ENCODE measurements around the gene TMEM132E. TPM values are rescaled to one million over a fixed set of nuclear protein-coding genes. Genes with fewer than 3 reads are reported as not detected.

Gene TMEM132E
- total RNA-seq, 1 donor, result not detected

GRCh38 chr17:34542700-34543336 is 36.6 kb upstream of the TMEM132E start:
- no peak for DNase-seq (ENCODE audit: insufficient read length, low spot score, missing footprints)
- Histone ChIP-seq H3K36me3 (ENCODE audit: insufficient read depth, low read length) (no peaks in the 10 kb centered on the region), H3K79me2 (ENCODE audit: insufficient read depth, low read length) (no peaks in the 10 kb centered on the region), H3K27me3 (ENCODE audit: insufficient read depth, low read length) (peaks cover 3% of the 10 kb centered on the region), H3K27ac (ENCODE audit: low read depth, low read length) (no peak overlapping the region), H3K4me3 (ENCODE audit: insufficient read depth, low read length) (no peak overlapping the region), H3K4me2 (ENCODE audit: insufficient read depth, low read length) (no peak overlapping the region), H2AFZ (ENCODE audit: low read length) (no peak overlapping the region), H4K20me1 (ENCODE audit: insufficient read depth, low read length) (no peaks in the 10 kb centered on the region), H3K4me1 (ENCODE audit: insufficient read depth, low read length) (no peaks in the 10 kb centered on the region), H3K9me3 (ENCODE audit: low read depth, low read length) (no peaks in the 10 kb centered on the region)
- TF ChIP-seq, protein P1, sequence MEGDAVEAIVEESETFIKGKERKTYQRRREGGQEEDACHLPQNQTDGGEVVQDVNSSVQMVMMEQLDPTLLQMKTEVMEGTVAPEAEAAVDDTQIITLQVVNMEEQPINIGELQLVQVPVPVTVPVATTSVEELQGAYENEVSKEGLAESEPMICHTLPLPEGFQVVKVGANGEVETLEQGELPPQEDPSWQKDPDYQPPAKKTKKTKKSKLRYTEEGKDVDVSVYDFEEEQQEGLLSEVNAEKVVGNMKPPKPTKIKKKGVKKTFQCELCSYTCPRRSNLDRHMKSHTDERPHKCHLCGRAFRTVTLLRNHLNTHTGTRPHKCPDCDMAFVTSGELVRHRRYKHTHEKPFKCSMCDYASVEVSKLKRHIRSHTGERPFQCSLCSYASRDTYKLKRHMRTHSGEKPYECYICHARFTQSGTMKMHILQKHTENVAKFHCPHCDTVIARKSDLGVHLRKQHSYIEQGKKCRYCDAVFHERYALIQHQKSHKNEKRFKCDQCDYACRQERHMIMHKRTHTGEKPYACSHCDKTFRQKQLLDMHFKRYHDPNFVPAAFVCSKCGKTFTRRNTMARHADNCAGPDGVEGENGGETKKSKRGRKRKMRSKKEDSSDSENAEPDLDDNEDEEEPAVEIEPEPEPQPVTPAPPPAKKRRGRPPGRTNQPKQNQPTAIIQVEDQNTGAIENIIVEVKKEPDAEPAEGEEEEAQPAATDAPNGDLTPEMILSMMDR (IDR thresholded peaks at IDR 0.05; ENCODE audit: extremely low read depth, low read depth, low read length), result peak; percentile 90

- Histone ChIP-seq H3K4me3 (ENCODE audit: insufficient read depth, low read length) (no peak overlapping the region), H4K20me1 (ENCODE audit: insufficient read depth, low read length) (no peaks in the 10 kb centered on the region), H3K36me3 (ENCODE audit: insufficient read depth, low read length) (no peaks in the 10 kb centered on the region), H3K9me3 (ENCODE audit: low read depth, low read length) (no peaks in the 10 kb centered on the region), H3K4me1 (ENCODE audit: insufficient read depth, low read length) (no peaks in the 10 kb centered on the region), H3K27ac (ENCODE audit: low read depth, low read length) (no peak overlapping the region), H2AFZ (ENCODE audit: low read length) (no peak overlapping the region), H3K27me3 (ENCODE audit: insufficient read depth, low read length) (no peaks in the 10 kb centered on the region), H3K4me2 (ENCODE audit: insufficient read depth, low read length) (no peak overlapping the region), H3K79me2 (ENCODE audit: insufficient read depth, low read length) (no peaks in the 10 kb centered on the region)
- DNase-seq (ENCODE audit: insufficient read length, low spot score, missing footprints), result no peak
- TF ChIP-seq, protein P1 (IDR thresholded peaks at IDR 0.05; ENCODE audit: extremely low read depth, low read depth, low read length), result no peak
Observed at GRCh38 chr17:34547453-34548063, 31.8 kb upstream of the TMEM132E start.

DNA sequence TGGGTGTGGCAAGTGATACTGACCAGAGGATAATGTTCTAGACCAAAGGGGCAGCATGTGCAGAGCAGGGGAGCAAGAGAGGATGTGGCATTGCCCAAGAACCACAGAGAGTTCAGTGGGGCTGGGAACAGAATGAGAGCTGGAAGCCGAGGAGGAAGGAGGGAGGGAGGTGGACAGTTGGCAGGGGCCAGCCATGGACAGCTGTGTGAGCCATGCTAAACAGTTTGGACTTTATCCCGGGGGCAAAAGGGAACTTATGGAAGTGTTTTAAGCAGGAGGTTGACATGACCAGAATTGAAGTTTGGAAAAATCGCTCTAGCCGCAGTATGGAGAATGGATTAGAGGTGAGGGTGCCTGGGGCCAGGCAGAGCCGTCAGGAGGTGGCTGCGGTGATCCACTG is 29.4 kb upstream of the TMEM132E start:
- no peaks in the 10 kb centered on the region for H3K4me1 ChIP-seq (ENCODE audit: insufficient read depth, low read length)
- no peak overlapping the region for H2AFZ ChIP-seq (ENCODE audit: low read length)
- no peaks in the 10 kb centered on the region for H3K9me3 ChIP-seq (ENCODE audit: low read depth, low read length)
- H3K4me2 ChIP-seq (ENCODE audit: insufficient read depth, low read length), result no peak overlapping the region
- H3K27ac ChIP-seq (ENCODE audit: low read depth, low read length), result no peak overlapping the region
- DNase-seq (ENCODE audit: insufficient read length, low spot score, missing footprints), result no peak
- TF ChIP-seq, protein P1 (IDR thresholded peaks at IDR 0.05; ENCODE audit: extremely low read depth, low read depth, low read length), result no peak
- H3K36me3 ChIP-seq (ENCODE audit: insufficient read depth, low read length), result no peaks in the 10 kb centered on the region
- no peaks in the 10 kb centered on the region for H3K27me3 ChIP-seq (ENCODE audit: insufficient read depth, low read length)
- H4K20me1 ChIP-seq (ENCODE audit: insufficient read depth, low read length), result no peaks in the 10 kb centered on the region
- no peaks in the 10 kb centered on the region for H3K79me2 ChIP-seq (ENCODE audit: insufficient read depth, low read length)
- H3K4me3 ChIP-seq (ENCODE audit: insufficient read depth, low read length), result no peak overlapping the region

DNA sequence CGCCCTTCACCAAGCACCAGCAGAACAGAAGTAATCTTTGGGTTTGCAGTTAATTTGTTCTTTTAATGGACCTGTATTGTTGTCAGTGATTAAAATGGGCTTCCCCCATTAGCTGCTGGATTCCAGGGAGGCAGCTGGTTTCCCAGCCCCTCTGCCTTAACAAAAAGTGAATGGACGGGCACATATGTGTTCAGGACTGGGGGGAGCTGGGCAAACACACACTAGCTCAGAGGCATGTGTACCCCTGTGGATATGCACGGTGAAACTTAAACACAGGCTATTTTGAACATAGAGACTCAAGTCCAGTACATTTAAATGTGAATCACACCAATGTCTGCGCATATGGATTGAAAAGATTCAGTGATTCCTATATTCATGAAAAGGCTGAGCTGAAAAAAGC is 25.5 kb upstream of the TMEM132E start:
- DNase-seq (ENCODE audit: insufficient read length, low spot score, missing footprints), result no peak
- Histone ChIP-seq H3K27ac (ENCODE audit: low read depth, low read length) (no peak overlapping the region), H3K27me3 (ENCODE audit: insufficient read depth, low read length) (no peaks in the 10 kb centered on the region), H4K20me1 (ENCODE audit: insufficient read depth, low read length) (no peaks in the 10 kb centered on the region), H3K79me2 (ENCODE audit: insufficient read depth, low read length) (no peaks in the 10 kb centered on the region), H3K4me1 (ENCODE audit: insufficient read depth, low read length) (no peaks in the 10 kb centered on the region), H2AFZ (ENCODE audit: low read length) (no peak overlapping the region), H3K4me3 (ENCODE audit: insufficient read depth, low read length) (no peak overlapping the region), H3K9me3 (ENCODE audit: low read depth, low read length) (no peaks in the 10 kb centered on the region), H3K4me2 (ENCODE audit: insufficient read depth, low read length) (no peak overlapping the region), H3K36me3 (ENCODE audit: insufficient read depth, low read length) (no peaks in the 10 kb centered on the region)
- TF ChIP-seq, protein P1 (IDR thresholded peaks at IDR 0.05; ENCODE audit: extremely low read depth, low read depth, low read length), result no peak
